ENCODE measurements around the gene GSN.

Gene GSN

GRCh38 chr9:121309171-121309570, 41.2 kb downstream of the GSN start:
- DNase-seq (ENCODE audit: low spot score) = no peak
- TF ChIP-seq CTCF (IDR thresholded peaks at IDR 0.05; ENCODE audit: extremely low read depth, missing control alignments) = no peak

GRCh38 chr9:121309833-121310425, 42.0 kb downstream of the GSN start:
- DNase-seq (ENCODE audit: low spot score) = no peak
- no peak for TF ChIP-seq CTCF (IDR thresholded peaks at IDR 0.05; ENCODE audit: extremely low read depth, missing control alignments)

- TF ChIP-seq CTCF (IDR thresholded peaks at IDR 0.05; ENCODE audit: extremely low read depth, missing control alignments) = no peak
These were observed 42.6 kb downstream of the GSN start for GRCh38 chr9:121310571-121310970.

GRCh38 chr9:121312169-121312568, 44.2 kb downstream of the GSN start:
- no peak for TF ChIP-seq CTCF (IDR thresholded peaks at IDR 0.05; ENCODE audit: extremely low read depth, missing control alignments)
- no peak for DNase-seq (ENCODE audit: low spot score)

More at GRCh38 chr9:121310571-121310970, 42.6 kb downstream of the GSN start:
- no peak for DNase-seq (ENCODE audit: low spot score)

GRCh38 chr9:121313458-121314152, 45.6 kb downstream of the GSN start:
- no peak for TF ChIP-seq CTCF (IDR thresholded peaks at IDR 0.05; ENCODE audit: extremely low read depth, missing control alignments)
- DNase-seq (ENCODE audit: low spot score) = no peak

GRCh38 chr9:121316378-121316777, 48.4 kb downstream of the GSN start:
- TF ChIP-seq CTCF (IDR thresholded peaks at IDR 0.05; ENCODE audit: extremely low read depth, missing control alignments) = no peak
- DNase-seq (ENCODE audit: low spot score) = no peak

GRCh38 chr9:121316852-121317373, 49.0 kb downstream of the GSN start:
- no peak for DNase-seq (ENCODE audit: low spot score)
- TF ChIP-seq CTCF (IDR thresholded peaks at IDR 0.05; ENCODE audit: extremely low read depth, missing control alignments) = no peak
